NOMO-1 (cell line): Measurements from ENCODE around the gene RSPO3.

Source experiments
- DNase-seq, 2 experiments: peaks; one replicate each; lab custom pipeline; 2025; ENCODE audit not compliant: unreplicated experiment in 2 of 2; lab: John Stamatoyannopoulos, UW

RSPO3 gene

GRCh38 chr6:127110712-127111111 lies 7.8 kb upstream of the RSPO3 start:
- DNase-seq = no peak

GRCh38 chr6:127111526-127111925 lies 6.9 kb upstream of the RSPO3 start:
- DNase-seq = no peak

GRCh38 chr6:127114214-127114760 lies 4.2 kb upstream of the RSPO3 start:
- DNase-seq = no peak

DNA sequence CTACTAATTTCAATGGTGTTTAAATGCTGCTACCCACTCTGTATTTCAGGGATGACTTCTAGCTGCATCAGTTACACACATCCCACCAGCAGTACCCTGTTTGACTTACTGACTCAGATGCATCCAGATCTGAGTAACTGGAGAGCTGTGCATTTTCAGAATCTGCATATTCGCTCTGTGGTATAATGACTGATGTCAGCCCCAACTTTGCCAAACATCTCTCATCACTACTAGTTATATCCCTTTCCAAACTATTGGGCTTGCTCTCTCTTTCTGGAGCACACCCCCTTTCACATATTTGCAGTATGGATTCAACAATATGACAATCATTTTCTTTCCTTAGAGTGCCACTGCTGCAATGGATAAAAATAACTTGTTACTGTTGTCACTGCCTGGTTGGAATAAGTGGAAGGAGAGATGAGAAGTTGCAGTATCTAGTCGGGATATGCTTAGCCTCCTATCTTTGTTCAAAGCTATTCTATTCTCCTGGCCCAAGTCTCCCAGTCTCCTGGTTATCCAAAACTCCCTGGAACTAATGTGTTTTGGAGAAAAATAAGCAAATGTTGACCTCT lies 3.3 kb upstream of the RSPO3 start:
- DNase-seq = no peak

- no peak for DNase-seq
Measured at GRCh38 chr6:127115746-127116145, 2.7 kb upstream of the RSPO3 start.

GRCh38 chr6:127117979-127118297 lies 533 bp upstream of the RSPO3 start:
- DNase-seq = no peak

DNA sequence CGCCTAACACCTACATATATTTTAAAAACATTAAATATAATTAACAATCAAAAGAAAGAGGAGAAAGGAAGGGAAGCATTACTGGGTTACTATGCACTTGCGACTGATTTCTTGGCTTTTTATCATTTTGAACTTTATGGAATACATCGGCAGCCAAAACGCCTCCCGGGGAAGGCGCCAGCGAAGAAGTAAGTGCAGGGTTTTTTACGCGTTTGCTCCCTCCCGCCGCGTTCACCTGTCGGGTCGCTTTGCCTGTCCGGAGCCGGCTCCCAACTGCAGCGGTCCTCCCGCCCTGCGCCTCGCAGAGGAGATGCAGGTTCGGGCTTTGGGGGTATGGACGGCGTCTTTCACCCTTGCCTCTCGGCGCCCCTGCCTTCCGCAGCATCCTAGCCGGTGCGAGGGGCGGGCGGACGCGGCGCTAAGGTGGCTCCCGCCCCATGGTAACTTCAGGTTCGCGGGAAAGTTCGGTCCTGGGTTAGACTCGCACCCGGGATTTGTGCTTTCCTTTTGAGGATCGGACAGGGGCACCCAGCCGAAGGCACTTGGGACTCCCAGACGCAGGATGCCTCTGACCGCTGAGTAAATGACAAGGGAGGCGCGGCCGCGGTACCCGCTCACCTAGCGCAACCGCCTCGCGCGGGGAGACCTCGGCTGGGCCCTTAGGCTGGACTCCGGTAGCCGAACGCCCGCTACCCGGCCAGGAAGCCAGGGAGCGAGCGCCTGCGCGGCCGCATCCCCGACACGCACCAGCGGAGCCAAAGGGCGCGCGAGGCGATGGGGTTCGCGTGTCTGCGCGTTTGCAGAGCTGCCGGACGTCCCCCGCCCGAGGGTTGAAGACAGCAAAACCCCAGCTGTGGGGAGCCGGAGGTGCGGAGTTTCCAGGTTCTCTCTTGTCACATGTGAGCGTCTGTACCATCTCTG lies 891 bp downstream of the RSPO3 start:
- no peak for DNase-seq

DNA sequence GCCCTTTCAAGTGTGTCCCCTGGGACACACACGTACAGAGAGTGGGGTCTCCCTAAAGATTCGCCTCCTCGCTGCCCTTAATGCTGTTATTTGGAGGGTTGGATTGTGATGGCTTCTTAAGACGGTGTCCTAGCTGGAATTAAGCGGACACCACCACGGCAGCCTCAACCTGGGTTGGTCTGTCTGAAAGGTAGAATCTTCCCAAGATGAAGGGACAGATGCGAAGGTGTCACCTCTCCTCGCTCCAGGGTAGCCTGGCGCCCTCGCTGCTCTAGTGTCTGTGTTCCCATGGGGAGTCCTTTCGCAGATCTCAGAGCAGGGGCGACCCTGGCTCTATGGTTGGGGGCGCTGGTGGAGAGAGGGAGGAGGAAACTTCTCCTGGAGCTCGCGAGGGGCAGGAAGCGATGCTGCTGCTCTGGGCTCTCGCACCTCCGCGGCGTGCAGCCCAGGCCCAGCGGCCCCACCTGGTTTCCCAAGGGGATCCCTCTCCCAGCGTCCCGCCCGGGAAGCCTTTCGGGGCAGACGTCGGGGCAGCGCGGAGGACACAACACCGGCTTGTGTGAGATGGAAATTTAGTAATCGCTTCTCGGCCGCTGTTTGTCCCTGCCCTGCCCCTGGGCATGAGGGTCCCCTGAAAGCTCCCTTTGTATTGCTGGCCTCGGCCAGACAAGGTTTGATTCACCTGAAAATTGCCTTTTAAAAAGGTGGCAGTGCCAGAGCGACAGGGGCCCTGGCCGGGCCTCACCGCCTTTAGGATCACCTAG lies 1.7 kb downstream of the RSPO3 start:
- no peak for DNase-seq

DNA sequence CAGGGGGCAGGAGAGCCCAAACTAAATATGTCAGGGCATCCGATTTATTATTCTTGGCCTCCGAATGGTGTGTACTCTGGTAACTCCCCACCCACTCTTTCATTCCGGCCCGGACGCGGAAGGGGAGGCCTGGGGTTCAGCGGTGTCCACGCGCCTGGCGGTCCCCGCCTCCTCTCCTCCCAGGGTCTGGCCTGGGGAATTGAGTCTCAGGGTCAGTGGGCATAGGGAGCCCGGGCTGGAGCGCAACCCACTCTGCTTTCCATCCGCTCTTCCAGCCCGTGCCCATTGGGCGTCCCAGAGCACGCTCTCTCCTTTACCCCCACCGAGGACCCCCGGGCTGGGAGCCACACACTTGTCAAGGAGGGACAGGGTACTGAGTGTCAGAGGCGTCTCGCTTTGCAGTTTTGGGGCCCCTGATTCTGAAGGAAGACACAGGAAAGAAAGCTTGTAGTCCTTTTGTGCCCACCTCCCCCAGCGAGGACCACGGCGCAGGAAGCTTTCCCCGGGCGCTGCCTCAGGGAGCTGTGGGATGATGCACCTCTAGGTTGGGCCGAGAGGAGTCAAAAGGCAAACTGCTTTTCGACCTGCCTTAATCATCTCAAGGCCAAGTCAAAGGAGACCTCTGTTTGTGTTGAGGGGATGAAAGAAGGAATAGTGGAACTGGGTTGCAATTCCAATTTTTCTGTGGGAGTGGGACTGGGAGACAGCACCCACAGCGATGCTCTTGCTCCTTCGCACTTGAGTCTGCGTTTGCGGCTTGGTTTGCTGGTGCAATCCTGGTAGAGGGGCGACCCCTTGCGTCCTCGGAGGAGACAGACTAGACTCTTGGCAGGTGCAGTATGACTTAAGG lies 2.5 kb downstream of the RSPO3 start:
- peak; percentile 79 to 84 for DNase-seq

DNA sequence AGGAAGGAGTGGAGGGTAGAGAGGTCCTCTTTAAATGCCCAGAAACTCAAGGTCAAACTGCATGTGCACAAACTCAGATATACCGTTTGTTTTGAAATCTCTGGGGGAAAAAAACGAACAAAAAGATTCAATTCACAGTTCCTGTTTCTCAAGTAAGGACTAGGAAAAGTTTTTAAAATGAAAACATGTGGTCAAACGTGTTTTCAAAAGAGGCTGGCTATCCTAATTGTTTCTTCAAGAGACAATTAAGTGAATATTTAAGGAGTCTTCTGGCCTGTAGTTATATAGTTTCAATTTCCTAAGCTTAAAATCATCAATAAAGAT lies 3.1 kb downstream of the RSPO3 start:
- no peak for DNase-seq

DNA sequence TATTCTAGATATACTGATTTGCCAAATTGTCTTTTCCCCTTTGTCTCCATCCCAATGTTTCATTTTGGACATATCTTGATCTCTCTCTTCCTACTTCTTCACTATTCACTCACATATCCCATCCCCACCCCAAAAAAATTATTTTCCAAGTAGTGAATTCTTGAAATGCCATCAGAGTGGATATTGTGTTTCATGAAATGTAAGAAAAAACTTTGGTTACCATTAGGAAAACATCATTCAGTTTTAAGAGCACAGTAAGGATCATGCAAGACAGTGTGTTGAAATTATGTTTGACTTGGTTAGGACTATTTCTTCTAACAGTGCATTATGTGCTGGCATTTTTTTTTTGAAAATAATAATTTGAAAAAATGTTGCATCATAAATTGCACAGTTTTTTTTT lies 5.7 kb downstream of the RSPO3 start:
- no peak for DNase-seq

GRCh38 chr6:127124680-127125079 lies 6.2 kb downstream of the RSPO3 start:
- no peak for DNase-seq

DNA sequence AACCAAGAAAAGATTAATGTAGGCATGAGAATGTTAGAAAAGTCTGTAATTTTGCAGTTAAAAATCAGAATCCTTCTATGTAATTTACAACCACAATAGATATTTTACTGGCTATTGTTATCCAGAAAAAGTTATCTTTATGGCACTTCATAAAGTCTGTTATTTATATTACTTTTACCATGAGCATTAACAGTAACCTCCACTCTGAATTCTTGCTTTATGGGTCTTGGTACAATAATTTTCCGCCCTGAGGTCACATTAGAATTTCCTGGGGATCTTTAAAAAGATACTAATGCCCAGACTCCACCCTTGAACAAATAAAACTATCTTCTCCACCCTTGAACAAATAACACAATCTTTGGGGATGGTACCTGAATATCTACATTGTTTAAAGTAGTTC lies 9.6 kb downstream of the RSPO3 start:
- DNase-seq = no peak

GRCh38 chr6:127129251-127129650 lies 10.8 kb downstream of the RSPO3 start:
- DNase-seq = no peak

DNA sequence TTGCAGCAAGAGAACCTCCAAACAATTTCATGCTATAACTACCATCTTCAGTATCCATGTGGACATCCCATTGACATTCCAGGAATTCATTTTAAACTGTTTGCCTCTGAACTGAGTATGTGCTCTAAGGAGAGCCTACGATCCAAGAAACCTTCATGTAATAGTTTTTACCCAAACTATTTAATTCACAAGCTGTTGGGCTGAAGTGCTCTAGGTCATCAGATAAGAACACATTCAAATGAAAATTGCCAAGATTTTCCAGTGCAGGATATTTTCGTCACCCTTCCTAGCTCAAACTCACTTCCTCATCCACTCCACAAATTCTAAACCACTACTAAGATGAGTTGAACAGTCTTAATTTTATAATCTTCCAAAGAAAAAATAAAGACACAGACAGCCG lies 12.8 kb downstream of the RSPO3 start:
- DNase-seq = no peak

DNA sequence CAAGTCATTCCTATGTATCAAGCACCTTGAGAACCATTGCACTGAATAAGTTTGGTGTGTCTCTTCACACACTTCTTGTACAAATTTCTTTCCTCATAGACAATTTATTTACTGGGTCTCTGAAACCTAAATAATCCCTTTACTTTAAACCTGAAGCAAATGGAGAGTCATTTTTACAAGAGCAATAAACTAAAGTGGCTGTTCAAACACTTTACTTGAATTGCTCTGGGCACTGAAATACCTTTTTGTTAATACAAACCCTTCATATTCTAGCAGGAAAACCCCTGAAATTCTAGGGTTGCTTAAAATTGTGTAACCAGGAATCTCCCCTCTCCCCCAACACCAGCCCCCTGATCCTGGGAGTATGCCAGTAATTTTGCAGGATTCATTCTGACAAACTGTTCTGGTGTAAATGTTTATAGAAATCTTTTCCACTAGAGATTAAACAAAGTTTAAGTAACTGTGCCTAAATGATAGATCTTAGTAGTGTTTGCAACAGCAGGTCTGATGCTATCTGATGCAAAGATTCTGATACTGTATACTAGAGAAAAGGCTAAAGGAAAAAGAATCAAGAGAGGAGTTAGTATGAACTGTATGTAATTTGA lies 13.4 kb downstream of the RSPO3 start:
- DNase-seq = no peak

DNA sequence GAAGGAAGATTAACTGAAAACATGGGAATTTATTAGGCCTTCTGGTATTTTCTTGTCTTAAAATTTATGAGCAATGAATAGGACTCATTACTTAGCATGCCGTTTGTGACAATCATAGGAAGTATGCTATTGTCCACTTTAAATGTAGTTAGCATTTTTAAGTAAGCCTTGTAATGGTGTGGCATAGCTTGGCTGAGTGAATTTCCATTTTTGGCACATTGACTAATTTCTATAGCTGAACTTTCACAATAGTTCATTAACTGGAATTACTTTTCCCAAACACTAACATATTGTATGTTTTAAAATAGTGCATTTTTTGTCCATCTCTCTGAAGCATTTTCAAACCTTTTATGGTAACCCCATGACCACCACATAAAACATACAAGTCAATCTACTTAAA lies 15.7 kb downstream of the RSPO3 start:
- DNase-seq = no peak

DNA sequence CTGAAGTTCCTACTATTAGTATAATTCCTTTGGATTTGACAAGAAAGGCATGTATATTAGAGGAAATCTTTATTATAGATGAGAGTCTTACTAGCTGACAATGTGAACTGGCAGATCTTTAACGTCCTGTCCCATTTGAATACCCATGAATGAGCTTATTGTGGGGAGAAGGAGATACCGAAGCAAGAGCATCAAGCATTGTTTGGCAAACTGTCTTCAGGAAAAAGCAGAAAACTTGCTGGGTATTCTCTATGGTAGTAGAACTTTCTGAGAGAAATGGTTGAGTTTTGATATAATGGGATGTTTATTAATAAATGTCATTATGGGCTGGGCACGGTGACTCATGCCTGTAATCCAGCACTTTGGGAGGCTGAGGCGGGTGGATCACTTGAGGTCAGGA lies 18.3 kb downstream of the RSPO3 start:
- no peak for DNase-seq

DNA sequence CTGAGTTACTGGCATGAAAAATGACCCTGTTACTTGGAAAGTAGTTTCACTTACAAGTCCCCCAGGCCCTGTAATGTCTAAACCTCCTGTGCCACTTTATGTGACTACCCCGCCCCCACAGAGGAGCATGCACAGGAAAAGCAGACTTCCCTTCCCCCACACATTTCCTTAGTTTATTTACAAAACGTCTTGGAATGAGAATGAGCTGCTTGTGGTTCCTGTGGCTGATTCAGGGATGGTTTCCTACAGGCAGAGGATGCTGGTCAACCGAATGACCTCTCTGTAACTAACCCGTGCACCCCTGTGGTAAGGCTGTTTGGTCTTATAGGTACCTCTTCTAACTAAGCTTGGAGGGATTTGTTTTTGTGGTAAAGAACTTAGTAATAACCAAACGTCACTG lies 28.5 kb downstream of the RSPO3 start:
- DNase-seq = no peak

DNA sequence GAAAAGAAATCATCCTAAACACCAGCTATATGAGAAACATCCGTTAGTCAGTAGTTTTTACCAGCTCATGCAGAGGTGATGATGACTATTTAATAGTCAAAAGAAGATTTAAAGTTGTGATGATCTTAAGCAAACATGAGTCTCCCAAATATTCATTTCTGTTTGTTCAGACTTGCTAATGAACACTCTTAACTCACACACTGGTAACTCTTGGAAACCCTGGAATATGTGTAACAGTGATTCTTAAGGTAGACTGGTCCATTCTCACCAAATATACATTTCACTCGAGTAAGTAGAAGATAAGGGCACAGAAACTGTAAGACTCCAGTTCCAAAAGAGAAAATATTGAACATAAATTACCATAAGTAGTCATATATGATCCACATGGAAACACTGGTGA lies 29.1 kb downstream of the RSPO3 start:
- DNase-seq = no peak
